ENCODE results near the gene MAMLD1. TPM values are rescaled to one million over a fixed set of nuclear protein-coding genes. Genes with fewer than 3 reads are reported as not detected.

The MAMLD1 gene
- total RNA-seq, 4 donors from 2014 or later = 0.23 to 2.1 (median 0.96) TPM

DNA sequence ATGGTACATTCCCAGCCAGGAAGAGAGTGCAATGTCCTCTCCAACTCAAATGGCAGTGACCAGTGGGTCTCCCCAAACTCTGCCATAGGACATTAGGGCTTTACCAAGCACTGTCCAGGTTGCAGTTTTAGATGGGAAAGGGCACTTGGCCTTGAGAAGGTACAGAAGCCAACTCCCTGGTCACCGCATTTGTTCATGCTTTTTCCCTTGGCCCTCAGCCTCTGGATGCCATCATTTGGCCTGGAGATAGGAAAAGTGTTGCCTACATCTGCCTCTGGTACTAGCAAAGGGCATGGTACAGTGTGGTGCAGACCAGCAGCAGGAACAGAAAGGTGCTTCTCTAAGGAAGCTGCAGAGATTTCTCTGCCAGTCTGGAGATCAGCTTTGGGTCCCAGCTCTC, 93.8 kb downstream of the MAMLD1 start:
- H3K27me3 ChIP-seq = no peaks in the 10 kb centered on the region
- no peaks in the 10 kb centered on the region for H3K9me3 ChIP-seq
- no CpG with 5 or more reads among the region's 1 CpG for WGBS, 2 donors
- H3K4me1 ChIP-seq = peaks cover 0 to 4% (median 0%) of the 10 kb centered on the region in 3 donors
- no peak overlapping the region for H3K4me3 ChIP-seq
- TF ChIP-seq POLR2A (IDR thresholded peaks at IDR 0.05) = no peak
- TF ChIP-seq, protein P1, sequence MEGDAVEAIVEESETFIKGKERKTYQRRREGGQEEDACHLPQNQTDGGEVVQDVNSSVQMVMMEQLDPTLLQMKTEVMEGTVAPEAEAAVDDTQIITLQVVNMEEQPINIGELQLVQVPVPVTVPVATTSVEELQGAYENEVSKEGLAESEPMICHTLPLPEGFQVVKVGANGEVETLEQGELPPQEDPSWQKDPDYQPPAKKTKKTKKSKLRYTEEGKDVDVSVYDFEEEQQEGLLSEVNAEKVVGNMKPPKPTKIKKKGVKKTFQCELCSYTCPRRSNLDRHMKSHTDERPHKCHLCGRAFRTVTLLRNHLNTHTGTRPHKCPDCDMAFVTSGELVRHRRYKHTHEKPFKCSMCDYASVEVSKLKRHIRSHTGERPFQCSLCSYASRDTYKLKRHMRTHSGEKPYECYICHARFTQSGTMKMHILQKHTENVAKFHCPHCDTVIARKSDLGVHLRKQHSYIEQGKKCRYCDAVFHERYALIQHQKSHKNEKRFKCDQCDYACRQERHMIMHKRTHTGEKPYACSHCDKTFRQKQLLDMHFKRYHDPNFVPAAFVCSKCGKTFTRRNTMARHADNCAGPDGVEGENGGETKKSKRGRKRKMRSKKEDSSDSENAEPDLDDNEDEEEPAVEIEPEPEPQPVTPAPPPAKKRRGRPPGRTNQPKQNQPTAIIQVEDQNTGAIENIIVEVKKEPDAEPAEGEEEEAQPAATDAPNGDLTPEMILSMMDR (IDR thresholded peaks at IDR 0.05) = no peak
- H3K27ac ChIP-seq = no peak overlapping the region
- no peak for DNase-seq
- H3K36me3 ChIP-seq = no peaks in the 10 kb centered on the region
- intact Hi-C loops (cut with DNase I) = no loop called here

DNA sequence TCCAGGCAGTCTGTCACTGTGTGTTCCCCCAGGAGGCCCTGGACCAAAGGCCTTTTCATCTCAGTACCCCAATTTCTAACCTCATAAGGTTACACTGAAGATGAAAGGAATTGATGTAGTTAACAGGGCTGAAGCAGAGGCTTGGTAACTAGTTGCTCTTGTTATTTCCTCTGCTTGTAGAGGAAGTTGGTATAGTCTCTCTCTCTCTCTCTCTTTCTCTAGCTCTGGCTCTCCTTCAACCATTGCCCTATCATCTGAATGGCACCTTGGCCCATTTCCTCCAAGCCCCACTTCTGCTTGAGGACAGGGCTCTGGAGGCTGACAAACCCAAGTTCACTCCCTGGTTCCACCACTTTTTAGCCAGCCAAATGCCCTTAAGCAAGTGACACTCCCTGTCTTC, 96.1 kb downstream of the MAMLD1 start:
- H3K27ac ChIP-seq = no peak overlapping the region
- H3K4me1 ChIP-seq = peaks cover 0 to 4% (median 0%) of the 10 kb centered on the region in 3 donors
- H3K36me3 ChIP-seq = no peaks in the 10 kb centered on the region
- H3K9me3 ChIP-seq = no peaks in the 10 kb centered on the region
- intact Hi-C loops (cut with DNase I) = no loop called here
- no peak overlapping the region for H3K4me3 ChIP-seq
- TF ChIP-seq, protein P1 (IDR thresholded peaks at IDR 0.05) = no peak
- no peak for TF ChIP-seq POLR2A (IDR thresholded peaks at IDR 0.05)
- DNase-seq = no peak
- H3K27me3 ChIP-seq = no peaks in the 10 kb centered on the region

DNA sequence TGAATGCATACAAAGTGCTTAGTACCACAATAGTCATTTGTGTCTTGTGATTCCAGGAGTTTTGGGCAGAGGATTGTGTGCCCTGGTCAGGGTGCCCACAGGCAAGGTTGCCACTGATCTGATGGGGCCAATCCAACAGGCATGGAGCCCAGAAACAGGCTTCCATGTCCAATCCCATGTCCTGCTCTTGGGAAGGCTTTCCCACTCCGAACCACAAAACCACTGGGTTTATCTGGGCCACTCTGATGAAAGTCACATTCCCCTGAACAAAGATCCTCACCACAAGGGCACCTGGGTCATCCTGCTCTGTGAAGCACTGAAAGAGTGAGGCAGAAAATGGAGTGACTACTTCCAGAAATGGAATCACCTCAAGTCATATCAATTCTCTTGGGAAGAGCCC, 96.9 kb downstream of the MAMLD1 start:
- Histone ChIP-seq H3K27ac (no peak overlapping the region), H3K27me3 (no peaks in the 10 kb centered on the region), H3K9me3 (no peaks in the 10 kb centered on the region), H3K4me1 (peaks cover 0 to 4% (median 0%) of the 10 kb centered on the region in 3 donors), H3K4me3 (no peak overlapping the region), H3K36me3 (no peaks in the 10 kb centered on the region)
- DNase-seq = no peak
- TF ChIP-seq, protein P1 (IDR thresholded peaks at IDR 0.05) = no peak
- TF ChIP-seq POLR2A (IDR thresholded peaks at IDR 0.05) = no peak
- WGBS, 2 donors = 100% methylated on average over 1 of the region's 1 CpG; no CpG with 5 or more reads in 1 of the 2 donors
- intact Hi-C loops (cut with DNase I) = no loop called here

DNA sequence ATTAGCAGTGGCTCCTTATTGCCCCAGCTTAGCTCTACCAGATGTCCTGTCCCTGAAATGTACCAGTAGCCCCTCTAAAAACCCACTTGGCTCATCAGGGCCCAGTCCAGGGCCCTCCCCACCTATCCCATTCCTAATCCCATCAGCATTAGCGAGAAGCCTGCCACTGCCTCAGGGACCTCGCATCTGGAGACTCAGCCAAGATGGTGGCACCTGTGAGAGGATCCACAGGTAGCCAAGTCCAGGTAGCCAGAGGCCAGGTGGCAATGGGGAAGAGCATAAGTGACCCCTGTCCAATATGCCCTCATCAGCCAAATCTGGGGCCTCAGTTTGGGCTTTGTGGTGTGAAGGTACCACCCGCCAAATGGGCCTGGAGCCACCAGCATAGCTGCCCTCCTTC, 97.7 kb downstream of the MAMLD1 start:
- Histone ChIP-seq H3K27me3 (no peaks in the 10 kb centered on the region), H3K9me3 (no peaks in the 10 kb centered on the region), H3K36me3 (no peaks in the 10 kb centered on the region), H3K4me1 (peaks cover 0 to 4% (median 0%) of the 10 kb centered on the region in 3 donors), H3K4me3 (no peak overlapping the region), H3K27ac (no peak overlapping the region)
- no peak for TF ChIP-seq POLR2A (IDR thresholded peaks at IDR 0.05)
- TF ChIP-seq, protein P1 (IDR thresholded peaks at IDR 0.05) = no peak
- WGBS, 2 donors = no CpG with 5 or more reads among the region's 3 CpGs
- no peak for DNase-seq
- intact Hi-C loops (cut with DNase I) = no loop called here

DNA sequence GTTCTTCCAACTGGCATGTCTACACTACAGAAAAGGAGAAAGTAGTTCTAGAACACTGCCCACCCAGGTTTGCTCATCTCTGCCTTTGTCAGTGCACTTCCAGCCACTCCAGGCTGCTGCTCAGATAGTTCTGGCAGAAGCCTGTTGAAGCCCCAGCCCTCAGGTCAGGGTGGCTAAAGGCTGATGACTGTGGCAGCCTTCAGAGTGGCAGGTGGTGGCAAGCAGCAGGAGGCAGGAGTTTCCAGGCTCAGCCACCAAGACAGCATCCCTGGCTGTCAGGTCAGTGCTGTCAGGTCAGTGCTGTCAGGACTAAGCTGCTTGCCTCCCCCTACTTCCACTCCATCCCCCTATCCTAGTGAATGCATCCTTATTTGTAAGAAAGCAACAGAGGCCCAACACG, 100.4 kb downstream of the MAMLD1 start:
- Histone ChIP-seq H3K4me3 (no peak overlapping the region), H3K27me3 (no peaks in the 10 kb centered on the region), H3K27ac (no peak overlapping the region), H3K9me3 (no peaks in the 10 kb centered on the region), H3K4me1 (no peaks in the 10 kb centered on the region), H3K36me3 (no peaks in the 10 kb centered on the region)
- 43% methylated on average over 1 of the region's 1 CpG; no CpG with 5 or more reads in 1 of the 2 donors for WGBS, 2 donors
- DNase-seq = no peak
- intact Hi-C loops (cut with DNase I) = no loop called here
- TF ChIP-seq POLR2A (IDR thresholded peaks at IDR 0.05) = no peak
- TF ChIP-seq, protein P1 (IDR thresholded peaks at IDR 0.05) = no peak

Data from esophagus squamous epithelium (tissue), 5 donors.